Heart left ventricle (tissue), 13 donors: ENCODE data around the gene BTG4.

ENCODE experiments used
- POLR2A ChIP-seq, 2 donors: fragments of 450-650 bp; IDR thresholded peaks; one replicate each; pipeline ENCODE4 v1.6.1; 2017; ENCODE audit warnings: antibody characterized with exemption in 2 of 2, mild to moderate bottlenecking in 2 of 2, moderate library complexity in 2 of 2
- TF ChIP-seq, protein P1 (sequence below), 12 donors: fragments of 200-600 bp; sonication (generic) in 4 of 12; IDR thresholded peaks; one replicate each; pipeline versions ENCODE4 v1.5.0 to v1.8.0; 2018 to 2022; ENCODE audit warnings: antibody characterized with exemption in 12 of 12, mild to moderate bottlenecking in 5 of 12
- donor health status: ischemic (EF 13 %, LVEDD 7.1; RV severe dilation, severe dysfunction).
- donor health status: DM: no; HTN: yes; CAD: no.
- donor health status: DM: no; HTN: no; CAD: no.
- donor health status: ischemic (EF 25% LVEDD 6.9; RV normal size, moderate dysfunction).
- donor health status: ischemic (EF 25% LVEDD 5.7; RV mildly dilated, moderate dysfunction).
- donor health status: ischemic (EF 35%, LVEDD 5.7; RV mildly dilated, moderate dysfunction).
- donor health status: nonischemic (EF 11% LVEDD 7.7; RV severe dilation, severe dysfunction).
- donor health status: DM: yes; HTN: yes; CAD: no.
- donor health status: PGD.
- donor health status: ischemic (EF 29% LVEDD 5.4; RV normal size, mild dysfunction).
- donor health status: nonischemic (EF 23%, LVEDD 6.1; RV moderate dilation, normal function).

DNA sequence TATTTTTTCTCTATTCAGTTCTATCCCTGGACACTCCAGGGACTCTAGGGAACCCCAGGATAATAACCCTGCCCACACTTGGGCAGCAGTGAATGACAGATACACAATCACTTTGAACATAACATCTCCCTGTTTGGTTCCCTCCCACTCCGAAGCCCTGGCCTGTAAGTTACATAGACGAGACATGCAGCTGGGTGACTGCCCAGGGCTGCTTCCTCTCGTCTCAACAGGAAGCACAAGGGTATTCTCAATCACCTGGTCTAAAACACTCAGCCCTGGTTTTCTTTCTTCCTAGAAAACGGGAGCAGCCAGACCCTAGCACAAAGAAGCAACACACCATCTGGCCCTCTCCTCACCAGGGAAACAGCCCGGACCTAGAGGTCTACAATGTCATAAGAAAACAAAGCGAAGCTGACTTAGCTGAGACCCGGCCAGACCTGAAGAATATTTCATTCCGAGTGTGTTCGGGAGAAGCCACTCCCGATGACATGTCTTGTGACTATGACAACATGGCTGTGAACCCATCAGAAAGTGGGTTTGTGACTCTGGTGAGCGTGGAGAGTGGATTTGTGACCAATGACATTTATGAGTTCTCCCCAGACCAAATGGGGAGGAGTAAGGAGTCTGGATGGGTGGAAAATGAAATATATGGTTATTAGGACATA, 47.7 kb upstream of the BTG4 start:
- TF ChIP-seq, protein P1, sequence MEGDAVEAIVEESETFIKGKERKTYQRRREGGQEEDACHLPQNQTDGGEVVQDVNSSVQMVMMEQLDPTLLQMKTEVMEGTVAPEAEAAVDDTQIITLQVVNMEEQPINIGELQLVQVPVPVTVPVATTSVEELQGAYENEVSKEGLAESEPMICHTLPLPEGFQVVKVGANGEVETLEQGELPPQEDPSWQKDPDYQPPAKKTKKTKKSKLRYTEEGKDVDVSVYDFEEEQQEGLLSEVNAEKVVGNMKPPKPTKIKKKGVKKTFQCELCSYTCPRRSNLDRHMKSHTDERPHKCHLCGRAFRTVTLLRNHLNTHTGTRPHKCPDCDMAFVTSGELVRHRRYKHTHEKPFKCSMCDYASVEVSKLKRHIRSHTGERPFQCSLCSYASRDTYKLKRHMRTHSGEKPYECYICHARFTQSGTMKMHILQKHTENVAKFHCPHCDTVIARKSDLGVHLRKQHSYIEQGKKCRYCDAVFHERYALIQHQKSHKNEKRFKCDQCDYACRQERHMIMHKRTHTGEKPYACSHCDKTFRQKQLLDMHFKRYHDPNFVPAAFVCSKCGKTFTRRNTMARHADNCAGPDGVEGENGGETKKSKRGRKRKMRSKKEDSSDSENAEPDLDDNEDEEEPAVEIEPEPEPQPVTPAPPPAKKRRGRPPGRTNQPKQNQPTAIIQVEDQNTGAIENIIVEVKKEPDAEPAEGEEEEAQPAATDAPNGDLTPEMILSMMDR (IDR thresholded peaks at IDR 0.05): no peak
- no peak for TF ChIP-seq POLR2A (IDR thresholded peaks at IDR 0.05)
